NCI-H2081 (cell line): ENCODE data around the gene PRPH2.

Experiments
- DNase-seq, 2 experiments: peaks; one replicate each; lab custom pipeline; 2025; lab: John Stamatoyannopoulos, UW

PRPH2 gene, protein sequence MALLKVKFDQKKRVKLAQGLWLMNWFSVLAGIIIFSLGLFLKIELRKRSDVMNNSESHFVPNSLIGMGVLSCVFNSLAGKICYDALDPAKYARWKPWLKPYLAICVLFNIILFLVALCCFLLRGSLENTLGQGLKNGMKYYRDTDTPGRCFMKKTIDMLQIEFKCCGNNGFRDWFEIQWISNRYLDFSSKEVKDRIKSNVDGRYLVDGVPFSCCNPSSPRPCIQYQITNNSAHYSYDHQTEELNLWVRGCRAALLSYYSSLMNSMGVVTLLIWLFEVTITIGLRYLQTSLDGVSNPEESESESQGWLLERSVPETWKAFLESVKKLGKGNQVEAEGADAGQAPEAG

GRCh38 chr6:42722497-42722896, at the start of gene PRPH2:
TSS of gene PRPH2 (minus strand) at chr6:42722597. CDS start at chr6:42722334, 263 bp downstream.
- DNase-seq, result no peak

DNA sequence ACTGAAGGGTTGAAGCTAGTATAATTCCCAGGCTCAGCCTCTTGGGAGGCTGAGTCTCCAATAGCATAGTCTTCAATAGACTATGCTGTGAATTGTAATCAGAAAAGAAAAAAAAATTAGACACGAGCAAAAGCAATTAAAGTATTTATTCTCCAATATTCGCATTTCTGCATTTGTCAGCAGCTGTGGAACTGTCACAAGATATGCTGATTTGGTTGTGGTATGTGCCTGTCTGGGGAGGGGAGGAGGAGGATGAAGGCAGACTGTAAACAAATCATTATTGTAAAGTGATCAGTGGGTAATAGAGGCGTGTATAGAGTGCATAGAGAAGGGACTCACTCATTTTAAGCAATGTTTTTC, 49.3 kb upstream of the PRPH2 start:
- DNase-seq, result no peak

DNA sequence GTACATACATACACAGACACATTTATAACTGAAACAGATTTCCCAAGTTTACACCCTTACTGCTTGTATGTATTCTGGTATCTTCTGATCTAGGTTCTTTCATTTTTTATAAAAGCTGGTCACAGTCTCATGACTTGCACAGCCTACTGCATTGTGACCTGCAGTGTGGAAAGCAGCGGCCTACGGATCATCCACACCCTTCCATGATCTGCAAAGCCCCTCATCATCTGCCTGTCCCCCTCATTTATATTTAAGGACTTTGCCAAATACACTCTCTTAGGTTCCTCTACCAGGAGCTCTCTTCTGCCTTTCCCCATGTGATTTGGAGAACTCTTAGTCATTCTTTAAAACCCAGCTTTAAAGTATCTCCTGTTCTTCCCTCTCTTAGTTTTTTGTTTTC, 47.4 kb upstream of the PRPH2 start:
- DNase-seq, result no peak

DNA sequence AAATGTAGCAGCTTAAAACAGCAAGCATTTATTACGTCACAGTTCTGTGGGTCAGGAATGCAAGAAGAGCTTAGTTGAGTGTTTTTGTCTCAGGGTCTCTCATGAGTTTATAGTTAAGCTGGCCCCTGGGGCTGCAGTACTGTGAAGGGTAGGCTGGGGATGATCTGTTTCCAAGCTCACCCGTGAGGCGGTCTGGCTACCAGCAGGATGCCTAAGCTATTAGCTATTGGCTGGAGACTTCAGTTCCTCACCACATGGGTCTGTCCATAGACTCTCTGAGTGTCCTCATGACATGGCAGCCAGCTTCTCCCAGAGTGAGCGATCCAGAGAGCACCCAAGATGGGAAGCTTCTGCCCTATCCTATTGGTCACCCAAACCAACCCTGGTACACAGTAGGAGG, 46.7 kb upstream of the PRPH2 start:
- DNase-seq, result no peak

DNA sequence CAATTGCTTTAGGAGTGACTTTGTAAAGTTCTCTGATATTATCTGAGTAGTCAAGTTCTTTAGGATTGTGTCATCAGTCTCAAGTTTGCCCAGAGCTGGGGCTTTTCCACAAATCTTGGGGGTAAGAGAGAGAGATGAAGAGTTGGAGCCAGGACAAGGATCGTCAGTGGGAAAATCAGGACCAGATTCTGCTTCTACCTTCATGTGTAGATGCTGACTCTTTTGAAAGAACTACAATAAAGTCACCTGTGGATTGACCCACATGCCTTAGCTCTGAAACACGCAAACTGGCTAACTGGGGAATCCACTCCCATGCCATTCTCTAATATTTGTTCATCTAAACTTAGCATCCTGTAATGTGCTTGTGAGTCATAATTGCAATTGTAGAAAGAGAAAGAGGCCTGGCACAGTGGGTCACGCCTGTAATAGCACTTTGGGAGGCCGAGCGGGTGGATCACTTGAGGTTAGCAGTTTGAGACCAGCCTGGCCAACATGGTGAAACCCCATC, 43.8 kb upstream of the PRPH2 start:
- DNase-seq, result no peak

- no peak for DNase-seq
These were observed 42.7 kb upstream of the PRPH2 start for GRCh38 chr6:42764911-42765648.

DNA sequence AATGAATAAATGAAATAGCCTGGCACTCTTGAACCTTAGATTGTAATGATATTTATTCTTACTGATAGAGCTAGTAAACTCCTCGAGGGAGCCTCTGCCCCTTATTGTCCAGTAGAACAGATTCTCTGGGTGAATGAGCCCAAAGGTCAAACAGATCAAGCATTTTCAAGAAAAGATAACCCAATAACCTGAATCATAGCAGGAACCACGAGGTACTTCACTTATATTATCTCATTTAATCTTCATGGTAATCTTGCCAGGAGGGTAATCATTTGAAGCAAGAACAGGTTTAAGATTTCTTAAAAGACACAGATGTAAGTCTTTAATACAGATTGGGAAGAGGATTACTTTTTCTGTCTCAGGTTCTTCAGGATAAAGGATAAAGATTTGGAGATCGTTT, 40.6 kb upstream of the PRPH2 start:
- no peak for DNase-seq

DNA sequence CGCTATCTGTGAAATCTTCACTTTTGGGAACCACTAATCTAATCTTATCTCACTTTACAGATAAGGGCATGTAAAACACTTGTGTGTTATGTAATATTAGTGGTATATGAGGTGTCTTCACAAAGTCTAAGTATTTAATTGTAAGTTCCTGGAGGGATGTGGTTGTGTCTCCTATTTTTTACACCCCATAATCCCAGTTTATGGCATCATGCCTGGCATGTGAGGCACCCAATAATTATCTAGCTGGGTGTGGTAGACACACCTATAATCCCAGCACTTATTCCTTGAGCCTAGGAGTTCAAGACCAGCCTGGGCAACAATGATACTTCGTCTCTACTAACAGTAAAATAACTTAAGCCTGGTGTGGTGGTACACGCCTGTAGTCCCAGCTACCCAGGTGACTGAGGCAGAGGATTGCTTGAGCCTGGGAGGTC, 40.0 kb upstream of the PRPH2 start:
- no peak for DNase-seq

DNA sequence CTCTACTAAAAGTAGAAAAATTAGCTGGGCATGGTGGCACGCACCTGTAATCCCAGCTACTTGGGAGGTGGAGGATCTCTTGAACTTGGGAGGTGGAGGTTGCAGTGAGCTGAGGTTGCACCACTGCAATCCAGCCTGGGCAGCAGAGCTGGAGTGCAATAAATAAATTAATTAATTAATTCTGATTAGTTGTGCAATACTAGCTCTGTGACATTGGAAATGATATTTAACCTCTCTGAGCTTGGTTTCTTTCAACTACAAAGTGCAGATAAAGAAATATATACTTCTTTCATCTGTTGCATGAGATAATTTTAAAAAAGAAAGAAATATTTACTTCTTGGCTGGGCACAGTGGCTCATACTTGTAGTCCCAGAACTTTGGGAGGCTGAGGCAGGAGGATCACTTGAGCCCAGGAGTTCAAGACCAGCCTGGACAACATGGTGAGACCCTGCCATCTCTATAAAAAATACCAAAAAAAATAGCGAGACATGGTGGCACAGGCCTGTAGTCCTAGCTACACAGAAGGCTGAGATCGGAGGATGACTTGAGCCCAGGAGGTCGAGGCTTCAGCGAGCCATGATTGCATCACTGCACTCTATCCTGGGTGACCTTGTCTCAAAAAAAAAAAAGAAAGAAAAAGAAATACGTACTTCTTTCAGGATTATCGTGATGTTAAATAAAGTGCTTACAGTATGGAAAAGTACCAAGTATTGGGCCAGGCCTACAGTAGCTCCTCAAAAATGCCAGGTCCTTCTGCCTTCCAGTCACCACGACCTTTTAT, 39.1 kb upstream of the PRPH2 start:
- no peak for DNase-seq

- DNase-seq, result no peak
These were observed 36.5 kb upstream of the PRPH2 start for GRCh38 chr6:42758756-42759430.

DNA sequence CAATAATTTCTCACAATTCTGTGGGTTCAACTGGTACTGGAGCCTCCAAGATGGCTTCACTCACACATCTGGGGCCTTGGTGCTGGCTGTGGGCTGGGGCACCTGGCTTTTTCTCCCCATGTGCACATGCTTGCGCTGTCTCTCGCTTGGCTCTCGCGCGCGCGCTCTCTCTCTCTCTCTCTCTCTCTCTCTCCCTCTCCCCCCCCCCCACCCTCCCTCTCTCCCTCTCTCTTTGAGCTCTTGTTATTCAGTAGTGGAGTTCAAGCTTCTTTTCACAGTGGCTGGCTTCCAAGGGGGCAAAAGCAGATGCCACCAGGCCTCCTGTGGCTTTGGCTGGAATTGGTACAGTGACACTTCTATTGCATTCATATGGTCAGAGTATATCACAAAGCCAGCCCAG, 34.3 kb upstream of the PRPH2 start:
- no peak for DNase-seq

DNA sequence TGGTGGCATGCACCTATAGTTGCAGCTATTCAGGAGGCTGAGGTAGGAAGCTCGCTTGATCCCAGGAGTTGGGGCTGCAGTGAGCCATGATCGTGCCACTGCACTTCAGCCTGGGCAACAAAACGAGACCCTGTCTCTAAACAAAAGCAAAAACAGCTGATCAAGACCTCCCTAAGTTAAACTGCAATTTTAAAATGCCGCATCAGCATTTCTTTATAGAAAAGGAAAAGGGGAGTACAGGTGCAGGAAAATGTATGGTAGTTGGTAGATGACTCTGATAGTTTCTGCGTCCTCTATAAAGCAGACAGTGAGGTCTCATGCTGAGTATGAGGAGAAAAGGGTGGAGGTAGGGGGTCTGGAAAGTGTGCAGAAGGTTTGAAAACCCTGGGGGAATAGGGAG, 32.4 kb upstream of the PRPH2 start:
- no peak for DNase-seq

DNA sequence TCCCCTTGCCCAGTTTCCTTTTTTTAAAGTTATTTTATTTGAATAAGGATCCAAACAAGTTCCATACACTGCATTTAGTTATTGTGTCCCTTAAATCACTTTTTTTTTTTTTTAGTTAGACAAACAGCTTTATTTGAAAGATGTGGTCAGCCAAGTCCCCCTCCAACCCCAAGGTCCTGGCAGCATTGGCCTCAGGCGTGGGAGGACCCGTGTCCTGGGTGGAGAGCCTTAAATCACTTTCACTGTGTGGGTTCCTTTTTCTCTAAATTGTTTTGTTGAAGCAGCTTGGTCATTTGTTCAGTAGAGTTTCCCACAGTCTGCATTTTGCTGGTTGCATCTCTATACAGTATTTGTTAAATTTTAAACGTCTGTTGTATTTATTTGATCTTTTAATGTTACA, 28.7 kb upstream of the PRPH2 start:
- no peak for DNase-seq

DNA sequence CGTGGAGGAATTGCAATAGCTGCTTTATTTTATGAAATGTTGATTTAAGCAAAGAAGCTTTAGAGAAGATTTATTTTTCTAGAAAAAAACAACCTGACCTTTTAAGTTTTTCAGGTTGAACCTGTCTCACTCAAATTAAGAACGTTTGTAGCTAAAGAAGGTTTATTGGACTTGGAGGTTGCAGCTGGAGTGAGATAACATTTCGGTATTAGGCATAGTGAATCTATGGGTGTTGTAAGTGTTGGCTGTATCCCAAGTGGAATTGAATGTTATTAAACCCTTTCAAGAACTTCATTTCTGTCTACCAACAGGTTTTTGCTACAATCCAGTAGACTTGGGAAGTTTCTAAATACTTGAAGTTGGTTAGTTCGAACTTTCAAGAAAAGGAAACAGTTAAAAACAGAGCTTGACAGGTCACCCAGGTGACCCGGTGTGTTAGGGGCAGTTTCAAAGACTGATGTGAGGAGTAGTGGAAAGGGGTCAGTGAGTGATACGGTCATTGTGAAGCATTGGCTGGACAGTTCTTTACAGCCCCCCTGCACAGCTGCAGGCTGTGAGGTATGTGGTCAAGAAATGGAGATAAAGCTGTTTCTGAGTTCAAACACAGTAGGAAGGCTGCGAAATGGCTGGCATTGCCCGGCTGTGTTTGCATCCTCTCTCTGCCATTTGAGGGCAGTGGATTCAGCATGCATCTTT, 26.0 kb upstream of the PRPH2 start:
- DNase-seq, result no peak

DNA sequence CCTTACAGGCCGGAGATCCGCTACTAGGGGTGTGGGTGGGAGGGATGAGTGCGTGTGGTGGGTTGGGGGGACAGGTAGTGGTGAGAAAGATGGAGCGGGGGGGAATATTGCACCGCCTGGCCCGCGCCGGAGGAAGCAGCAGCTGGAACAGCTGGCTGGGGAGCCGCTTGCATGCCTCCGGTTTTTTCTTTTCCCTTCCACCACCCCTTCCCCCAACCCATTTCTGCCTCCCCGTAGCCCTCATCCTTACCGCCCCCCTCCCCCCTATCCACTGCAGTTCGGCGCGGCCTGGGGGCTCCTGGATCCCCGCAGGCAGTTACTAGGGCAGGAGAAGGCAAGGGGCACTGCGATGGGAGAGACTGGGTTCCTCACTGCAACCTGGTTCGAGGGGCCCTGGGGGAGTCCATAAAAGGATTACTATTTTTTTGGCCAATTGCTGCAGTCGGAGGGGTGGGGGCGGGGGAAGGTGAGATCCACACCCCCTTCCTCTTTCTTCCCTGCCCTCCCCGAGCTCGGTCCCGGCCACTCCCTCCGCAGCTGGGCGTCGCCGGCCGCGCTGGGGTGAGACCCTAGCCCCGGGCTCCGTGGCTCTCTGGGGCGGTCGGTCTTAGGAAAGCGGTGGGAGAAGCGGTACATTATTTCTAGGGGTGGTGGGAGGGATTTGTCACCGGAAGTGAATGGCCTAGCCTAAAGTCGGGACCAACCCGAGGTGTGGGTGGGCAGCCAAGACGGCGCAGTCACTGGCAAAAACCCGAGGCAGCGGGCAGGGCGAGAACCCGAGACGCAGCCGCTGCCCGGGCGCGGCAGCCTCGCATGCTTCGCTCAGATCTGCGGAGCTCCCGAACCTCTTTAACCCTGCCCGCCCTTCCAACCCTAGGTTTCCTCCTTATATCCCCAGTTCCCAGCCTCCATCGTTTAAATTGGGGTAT, 24.3 kb upstream of the PRPH2 start:
- DNase-seq, result peak; percentile 88 to 93

- peak; percentile 97 to 98 for DNase-seq
These were observed 23.5 kb upstream of the PRPH2 start, which contains the start of gene TBCC for GRCh38 chr6:42745640-42746462. TSS of gene TBCC (minus strand) at chr6:42746103. CDS start at chr6:42746073, 30 bp downstream.

- DNase-seq, result peak in 1 of 2 experiments; percentile 17
These were observed 22.8 kb upstream of the PRPH2 start for GRCh38 chr6:42745083-42745639.

DNA sequence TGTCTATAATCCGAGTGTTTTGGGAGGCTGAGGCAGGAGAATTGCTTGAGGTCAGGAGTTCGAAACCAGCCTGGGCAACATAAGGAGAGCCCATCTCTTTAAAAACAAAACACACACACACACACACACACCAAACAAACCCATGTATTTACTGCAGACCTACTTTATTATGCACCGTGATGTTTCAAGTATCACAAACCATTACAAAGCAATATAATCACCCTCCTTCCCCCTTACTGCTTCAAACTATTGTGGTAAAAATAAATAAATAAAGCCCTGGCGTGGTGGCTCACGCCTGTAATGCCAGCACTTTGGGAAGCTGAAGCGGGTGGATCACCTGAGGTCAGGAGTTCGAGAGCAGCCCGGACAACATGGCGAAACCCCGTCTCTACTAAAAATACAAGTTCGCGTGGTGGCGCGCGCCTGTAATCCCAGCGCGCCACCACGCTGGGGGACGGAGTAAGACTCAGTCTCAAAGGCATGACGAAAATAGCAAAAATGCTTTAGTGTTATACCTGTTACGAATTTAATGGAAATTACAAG, 22.0 kb upstream of the PRPH2 start:
- peak in 1 of 2 experiments; percentile 53 for DNase-seq
